NCI-H2227 treated with DMSO at 0.1 percent for 48 hours (cell line): Measurements from ENCODE around the gene C19orf12.
"Not testable (repeated sequence)": the region's sequence is repeated elsewhere in the genome, so short reads cannot be mapped to it uniquely, and the experiment has no call there.

Experiments
- DNase-seq: peaks from one replicate; lab custom pipeline; 2025; lab: John Stamatoyannopoulos, UW

The C19orf12 gene

GRCh38 chr19:29727906-29728305 is 12.8 kb upstream of the C19orf12 start:
- DNase-seq = no peak

GRCh38 chr19:29724746-29725145 is 9.7 kb upstream of the C19orf12 start:
- no peak for DNase-seq

- DNase-seq = peak; percentile 68
Measured at GRCh38 chr19:29724102-29724641, 9.1 kb upstream of the C19orf12 start.

GRCh38 chr19:29717051-29717450 is 2.0 kb upstream of the C19orf12 start:
- DNase-seq = no peak

GRCh38 chr19:29715701-29716581 is 880 bp upstream of the C19orf12 start:
- DNase-seq = no peak

GRCh38 chr19:29714371-29714952 is 599 bp downstream of the C19orf12 start:
- no peak for DNase-seq

GRCh38 chr19:29712744-29713516 is 2.1 kb downstream of the C19orf12 start:
- no peak for DNase-seq

GRCh38 chr19:29711584-29712132 is 3.4 kb downstream of the C19orf12 start:
- DNase-seq = no peak

- DNase-seq = not testable (repeated sequence)
Measured at GRCh38 chr19:29709440-29709798, 5.6 kb downstream of the C19orf12 start.

- no peak for DNase-seq
Measured at GRCh38 chr19:29708554-29709439, 6.3 kb downstream of the C19orf12 start.

GRCh38 chr19:29706635-29707034 is 8.4 kb downstream of the C19orf12 start:
- DNase-seq = no peak

GRCh38 chr19:29705706-29706105 is 9.4 kb downstream of the C19orf12 start:
- DNase-seq = no peak

GRCh38 chr19:29704562-29705558 is 10.2 kb downstream of the C19orf12 start:
- no peak for DNase-seq

GRCh38 chr19:29702963-29703320 is 12.1 kb downstream of the C19orf12 start:
- no peak for DNase-seq

- peak; percentile 96 for DNase-seq
Measured at GRCh38 chr19:29702161-29702962, 12.7 kb downstream of the C19orf12 start.

- peak; percentile 58 for DNase-seq
Measured at GRCh38 chr19:29700498-29700897, 14.6 kb downstream of the C19orf12 start.

- no peak for DNase-seq
Measured at GRCh38 chr19:29699861-29700260, 15.2 kb downstream of the C19orf12 start.

- DNase-seq = no peak
Measured at GRCh38 chr19:29697523-29698261, 17.4 kb downstream of the C19orf12 start.

GRCh38 chr19:29696565-29696846 is 18.6 kb downstream of the C19orf12 start:
- DNase-seq = no peak
